ENCODE measurements around the gene SBK2. TPM values are rescaled to one million over a fixed set of nuclear protein-coding genes. Genes with fewer than 3 reads are reported as not detected.
"Not testable (repeated sequence)": the region's sequence is repeated elsewhere in the genome, so short reads cannot be mapped to it uniquely, and the experiment has no call there.

Gene SBK2
- total RNA-seq, 1 experiment from 2014 or later, result not detected

- CTCF ChIA-PET, result interaction anchor here (0.8 kb wide), 1 partner anchor 133 kb away, joined by 3 read pairs; no protein-coding TSS in a partner anchor
- POLR2A ChIA-PET (ENCODE audit: unreplicated experiment), result interaction anchor here (0.6 to 0.7 kb wide), 2 partner anchors 22 kb away, joined by 3 read pairs; no protein-coding TSS in a partner anchor
- no TSS peak for BruUV-seq (replicated peaks)
These were observed 38.6 kb downstream of the SBK2 start for GRCh38 chr19:55498246-55498840.

GRCh38 chr19:55497763-55498162 lies 39.2 kb downstream of the SBK2 start:
- H3K9me2 ChIP-seq (replicated peaks; ENCODE audit: low read length), result no peaks in the 10 kb centered on the region
- no peak overlapping the region for H3K4me3 ChIP-seq (ENCODE audit: low read length)
- no peak overlapping the region for H3K9ac ChIP-seq (ENCODE audit: low read length)
- ChIA-PET CTCF (no interaction called here), POLR2A (ENCODE audit: unreplicated experiment) (no interaction called here)
- no peaks in the 10 kb centered on the region for H3K27me3 ChIP-seq (ENCODE audit: low read length)
- no peaks in the 10 kb centered on the region for H3F3A ChIP-seq (ENCODE audit: low read length, unreplicated experiment)
- TF ChIP-seq EZH2 (IDR thresholded peaks at IDR 0.05; ENCODE audit: low read length, unreplicated experiment) (no peak), EZH2phosphoT487 (IDR thresholded peaks at IDR 0.05; ENCODE audit: borderline replicate concordance, low read length) (no peak)
- TF ChIP-seq, protein P1, sequence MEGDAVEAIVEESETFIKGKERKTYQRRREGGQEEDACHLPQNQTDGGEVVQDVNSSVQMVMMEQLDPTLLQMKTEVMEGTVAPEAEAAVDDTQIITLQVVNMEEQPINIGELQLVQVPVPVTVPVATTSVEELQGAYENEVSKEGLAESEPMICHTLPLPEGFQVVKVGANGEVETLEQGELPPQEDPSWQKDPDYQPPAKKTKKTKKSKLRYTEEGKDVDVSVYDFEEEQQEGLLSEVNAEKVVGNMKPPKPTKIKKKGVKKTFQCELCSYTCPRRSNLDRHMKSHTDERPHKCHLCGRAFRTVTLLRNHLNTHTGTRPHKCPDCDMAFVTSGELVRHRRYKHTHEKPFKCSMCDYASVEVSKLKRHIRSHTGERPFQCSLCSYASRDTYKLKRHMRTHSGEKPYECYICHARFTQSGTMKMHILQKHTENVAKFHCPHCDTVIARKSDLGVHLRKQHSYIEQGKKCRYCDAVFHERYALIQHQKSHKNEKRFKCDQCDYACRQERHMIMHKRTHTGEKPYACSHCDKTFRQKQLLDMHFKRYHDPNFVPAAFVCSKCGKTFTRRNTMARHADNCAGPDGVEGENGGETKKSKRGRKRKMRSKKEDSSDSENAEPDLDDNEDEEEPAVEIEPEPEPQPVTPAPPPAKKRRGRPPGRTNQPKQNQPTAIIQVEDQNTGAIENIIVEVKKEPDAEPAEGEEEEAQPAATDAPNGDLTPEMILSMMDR (conservative IDR thresholded peaks at IDR 0.05; ENCODE audit: low read depth, low read length), result no peak
- no peaks in the 10 kb centered on the region for H3K4me1 ChIP-seq (ENCODE audit: insufficient read depth, low read length)
- no peaks in the 10 kb centered on the region for H3K9me3 ChIP-seq (ENCODE audit: low read length)
- H4K20me1 ChIP-seq (ENCODE audit: low read length), result no peaks in the 10 kb centered on the region
- ATAC-seq (no peak), DNase-seq (no peak)
- no peak overlapping the region for H2AFZ ChIP-seq (ENCODE audit: low read length)
- BruUV-seq (replicated peaks), result no TSS peak
- H3K36me3 ChIP-seq (ENCODE audit: low read depth, low read length), result no peaks in the 10 kb centered on the region
- no peak overlapping the region for H3K4me2 ChIP-seq (ENCODE audit: low read length)
- no peak overlapping the region for H3K27ac ChIP-seq (ENCODE audit: low read length)
- H3K79me2 ChIP-seq (ENCODE audit: low read length), result no peaks in the 10 kb centered on the region
- intact Hi-C loops (cut with micrococcal nuclease), result no loop called here

More at GRCh38 chr19:55498246-55498840, 38.6 kb downstream of the SBK2 start:
- ATAC-seq, result no peak
- intact Hi-C loops (cut with micrococcal nuclease), result no loop called here
- no peak for DNase-seq
- Histone ChIP-seq H3K4me3 (ENCODE audit: low read length) (no peak overlapping the region), H3K36me3 (ENCODE audit: low read depth, low read length) (no peaks in the 10 kb centered on the region), H3K4me2 (ENCODE audit: low read length) (no peak overlapping the region), H3K4me1 (ENCODE audit: insufficient read depth, low read length) (no peaks in the 10 kb centered on the region), H3K9me2 (replicated peaks; ENCODE audit: low read length) (no peaks in the 10 kb centered on the region), H2AFZ (ENCODE audit: low read length) (no peak overlapping the region), H3F3A (ENCODE audit: low read length, unreplicated experiment) (no peaks in the 10 kb centered on the region), H3K27ac (ENCODE audit: low read length) (no peak overlapping the region), H3K9ac (ENCODE audit: low read length) (no peak overlapping the region), H3K27me3 (ENCODE audit: low read length) (no peaks in the 10 kb centered on the region), H4K20me1 (ENCODE audit: low read length) (no peaks in the 10 kb centered on the region), H3K9me3 (ENCODE audit: low read length) (no peaks in the 10 kb centered on the region), H3K79me2 (ENCODE audit: low read length) (no peaks in the 10 kb centered on the region)
- TF ChIP-seq EZH2 (IDR thresholded peaks at IDR 0.05; ENCODE audit: low read length, unreplicated experiment), result no peak
- TF ChIP-seq, protein P1 (conservative IDR thresholded peaks at IDR 0.05; ENCODE audit: low read depth, low read length), result no peak
- TF ChIP-seq EZH2phosphoT487 (IDR thresholded peaks at IDR 0.05; ENCODE audit: borderline replicate concordance, low read length), result no peak

GRCh38 chr19:55496820-55497219 lies 40.1 kb downstream of the SBK2 start:
- intact Hi-C loops (cut with micrococcal nuclease); CTCF ChIA-PET; BruUV-seq (replicated peaks); H3K9me3 ChIP-seq (ENCODE audit: low read length); DNase-seq; H3K36me3 ChIP-seq (ENCODE audit: low read depth, low read length); POLR2A ChIA-PET (ENCODE audit: unreplicated experiment); H3K4me2 ChIP-seq (ENCODE audit: low read length); H2AFZ ChIP-seq (ENCODE audit: low read length); H3F3A ChIP-seq (ENCODE audit: low read length, unreplicated experiment); H3K4me1 ChIP-seq (ENCODE audit: insufficient read depth, low read length); H3K27me3 ChIP-seq (ENCODE audit: low read length); H3K27ac ChIP-seq (ENCODE audit: low read length); H3K9me2 ChIP-seq (replicated peaks; ENCODE audit: low read length); H3K9ac ChIP-seq (ENCODE audit: low read length); H3K79me2 ChIP-seq (ENCODE audit: low read length); ATAC-seq; H4K20me1 ChIP-seq (ENCODE audit: low read length); H3K4me3 ChIP-seq (ENCODE audit: low read length): not testable (repeated sequence)
